Measurements from ENCODE around the gene KCNG2.

Gene KCNG2

DNA sequence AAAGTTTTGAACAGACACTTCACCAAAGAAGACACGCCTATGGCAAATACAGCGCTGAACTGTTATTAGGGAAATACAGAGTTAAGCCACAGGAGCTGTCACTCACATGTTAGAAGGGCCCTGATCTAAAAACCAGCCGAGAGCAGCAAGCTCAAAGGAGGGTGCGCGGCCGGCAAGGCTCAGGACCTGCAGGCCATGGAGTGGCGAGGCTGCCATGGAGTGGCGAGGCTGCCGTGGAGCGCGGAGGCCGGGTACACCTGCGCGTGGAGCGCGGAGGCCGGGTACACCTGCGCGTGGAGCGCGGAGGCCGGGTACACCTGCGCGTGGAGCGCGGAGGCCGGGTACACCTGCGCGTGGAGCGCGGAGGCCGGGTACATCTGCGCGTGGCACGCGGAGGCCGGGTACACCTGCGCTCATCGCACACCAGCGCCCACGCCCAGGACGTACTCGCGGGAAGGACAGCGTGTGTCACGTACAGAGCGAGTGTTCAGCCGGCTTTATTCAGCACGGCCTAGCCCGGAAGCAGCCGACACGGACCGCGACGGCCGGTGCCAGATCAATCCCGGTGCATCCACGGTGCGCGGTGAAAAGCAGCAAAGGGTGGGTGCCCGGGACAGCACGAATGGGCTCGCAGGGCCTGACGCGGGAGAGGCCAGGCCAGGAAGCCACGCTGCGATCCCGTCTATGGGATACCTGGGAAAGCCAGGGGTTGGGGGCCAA, 84.9 kb downstream of the KCNG2 start:
- Histone ChIP-seq H3K4me1 (ENCODE audit: control insufficient read depth, low read depth, low read length) (no peaks in the 10 kb centered on the region), H2BK120ac (ENCODE audit: low read depth, low read length) (no peak overlapping the region), H3K4me3 (ENCODE audit: low read length) (no peak overlapping the region), H2BK15ac (replicated peaks; ENCODE audit: low read depth) (no peak overlapping the region), H4K5ac (ENCODE audit: low read length) (no peak overlapping the region), H2BK5ac (ENCODE audit: low read length) (no peak overlapping the region), H4K8ac (ENCODE audit: low read depth, low read length) (no peak overlapping the region), H3K36me3 (ENCODE audit: control insufficient read depth, insufficient read depth, low read length) (no peaks in the 10 kb centered on the region), H3K4me2 (ENCODE audit: low read length) (no peak overlapping the region), H3K27ac (ENCODE audit: low read depth, low read length) (no peak overlapping the region), H2AK5ac (ENCODE audit: low read length) (no peak overlapping the region), H3K56ac (ENCODE audit: low read length) (no peak overlapping the region), H3K4ac (ENCODE audit: low read depth, low read length) (no peak overlapping the region), H3K27me3 (ENCODE audit: insufficient read depth, low read length, poor library complexity) (no peaks in the 10 kb centered on the region), H3K9ac (ENCODE audit: low read length) (no peak overlapping the region), H3K79me1 (ENCODE audit: low read length) (no peaks in the 10 kb centered on the region), H3K18ac (ENCODE audit: low read length) (no peak overlapping the region), H3K23ac (ENCODE audit: low read length) (no peak overlapping the region), H3K79me2 (ENCODE audit: control insufficient read depth, insufficient read depth, low read length) (no peaks in the 10 kb centered on the region)
- no peak for DNase-seq
- no CpG with 5 or more reads among the region's 68 CpGs for WGBS (ENCODE audit: extremely low coverage, insufficient coverage, low lambda C conversion rate)

- no peak for DNase-seq
- WGBS (ENCODE audit: extremely low coverage, insufficient coverage, low lambda C conversion rate), result no CpG with 5 or more reads among the region's 31 CpGs
These were observed 85.9 kb downstream of the KCNG2 start for GRCh38 chr18:79883461-79884293.

DNA sequence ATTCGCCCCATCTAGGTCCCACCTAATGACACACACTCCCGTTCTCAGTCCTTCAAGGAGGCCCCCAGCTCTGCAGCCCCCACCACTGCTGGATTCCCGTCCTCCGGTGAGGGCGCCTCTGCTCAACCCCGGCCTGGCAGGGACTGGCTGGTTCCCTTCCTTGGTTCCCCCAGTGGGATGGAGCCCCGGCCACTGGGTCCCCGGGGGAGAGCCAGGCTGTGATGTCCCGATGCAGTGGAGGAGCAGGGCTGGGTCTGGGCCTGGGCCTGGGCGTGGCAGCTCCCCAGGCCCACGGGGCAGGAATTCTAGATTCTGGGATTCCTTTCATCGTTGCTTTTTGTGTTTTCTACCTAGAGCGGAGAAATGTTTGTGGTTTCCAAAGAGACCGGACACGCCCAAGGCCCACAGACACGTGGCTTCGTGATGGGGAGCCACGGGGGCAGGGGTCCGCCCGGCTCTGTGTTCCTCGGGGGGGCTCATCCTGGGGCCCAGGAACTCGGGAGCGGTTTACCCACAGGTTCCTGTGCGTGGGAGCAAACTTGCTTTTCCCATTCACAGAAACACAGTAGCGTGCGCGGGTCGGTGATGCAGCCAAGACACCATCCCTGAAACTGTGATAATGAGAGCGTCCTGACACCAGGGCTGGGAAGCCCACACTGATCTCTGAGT, 86.7 kb downstream of the KCNG2 start:
- no peak overlapping the region for H3K4me2 ChIP-seq (ENCODE audit: low read length)
- no peak overlapping the region for H3K56ac ChIP-seq (ENCODE audit: low read length)
- H2AK5ac ChIP-seq (ENCODE audit: low read length), result no peak overlapping the region
- no peaks in the 10 kb centered on the region for H3K27me3 ChIP-seq (ENCODE audit: insufficient read depth, low read length, poor library complexity)
- H3K4me1 ChIP-seq (ENCODE audit: control insufficient read depth, low read depth, low read length), result no peaks in the 10 kb centered on the region
- no peak overlapping the region for H4K5ac ChIP-seq (ENCODE audit: low read length)
- no peak overlapping the region for H2BK120ac ChIP-seq (ENCODE audit: low read depth, low read length)
- H2BK5ac ChIP-seq (ENCODE audit: low read length), result no peak overlapping the region
- no peaks in the 10 kb centered on the region for H3K36me3 ChIP-seq (ENCODE audit: control insufficient read depth, insufficient read depth, low read length)
- H3K27ac ChIP-seq (ENCODE audit: low read depth, low read length), result no peak overlapping the region
- WGBS (ENCODE audit: extremely low coverage, insufficient coverage, low lambda C conversion rate), result no CpG with 5 or more reads among the region's 29 CpGs
- no peaks in the 10 kb centered on the region for H3K79me2 ChIP-seq (ENCODE audit: control insufficient read depth, insufficient read depth, low read length)
- no peak overlapping the region for H4K8ac ChIP-seq (ENCODE audit: low read depth, low read length)
- no peak overlapping the region for H3K4me3 ChIP-seq (ENCODE audit: low read length)
- H3K4ac ChIP-seq (ENCODE audit: low read depth, low read length), result no peak overlapping the region
- H3K18ac ChIP-seq (ENCODE audit: low read length), result no peak overlapping the region
- H2BK15ac ChIP-seq (replicated peaks; ENCODE audit: low read depth), result no peak overlapping the region
- no peak for DNase-seq
- H3K79me1 ChIP-seq (ENCODE audit: low read length), result no peaks in the 10 kb centered on the region
- no peak overlapping the region for H3K23ac ChIP-seq (ENCODE audit: low read length)
- H3K9ac ChIP-seq (ENCODE audit: low read length), result no peak overlapping the region

More at GRCh38 chr18:79883461-79884293, 85.9 kb downstream of the KCNG2 start:
- Histone ChIP-seq H3K4me2 (ENCODE audit: low read length) (no peak overlapping the region), H3K23ac (ENCODE audit: low read length) (no peak overlapping the region), H3K4ac (ENCODE audit: low read depth, low read length) (no peak overlapping the region), H3K36me3 (ENCODE audit: control insufficient read depth, insufficient read depth, low read length) (no peaks in the 10 kb centered on the region), H3K56ac (ENCODE audit: low read length) (no peak overlapping the region), H3K4me3 (ENCODE audit: low read length) (no peak overlapping the region), H3K18ac (ENCODE audit: low read length) (no peak overlapping the region), H2BK15ac (replicated peaks; ENCODE audit: low read depth) (no peak overlapping the region), H2BK120ac (ENCODE audit: low read depth, low read length) (no peak overlapping the region), H2BK5ac (ENCODE audit: low read length) (no peak overlapping the region), H2AK5ac (ENCODE audit: low read length) (no peak overlapping the region), H3K9ac (ENCODE audit: low read length) (no peak overlapping the region), H3K79me2 (ENCODE audit: control insufficient read depth, insufficient read depth, low read length) (no peaks in the 10 kb centered on the region), H4K8ac (ENCODE audit: low read depth, low read length) (no peak overlapping the region), H3K79me1 (ENCODE audit: low read length) (no peaks in the 10 kb centered on the region), H3K27ac (ENCODE audit: low read depth, low read length) (no peak overlapping the region), H3K27me3 (ENCODE audit: insufficient read depth, low read length, poor library complexity) (no peaks in the 10 kb centered on the region), H4K5ac (ENCODE audit: low read length) (no peak overlapping the region), H3K4me1 (ENCODE audit: control insufficient read depth, low read depth, low read length) (no peaks in the 10 kb centered on the region)

GRCh38 chr18:79884963-79885728, 87.4 kb downstream of the KCNG2 start:
- Histone ChIP-seq H2BK5ac (ENCODE audit: low read length) (no peak overlapping the region), H2BK120ac (ENCODE audit: low read depth, low read length) (no peak overlapping the region), H3K27ac (ENCODE audit: low read depth, low read length) (no peak overlapping the region), H3K36me3 (ENCODE audit: control insufficient read depth, insufficient read depth, low read length) (no peaks in the 10 kb centered on the region), H3K4me3 (ENCODE audit: low read length) (no peak overlapping the region), H3K4ac (ENCODE audit: low read depth, low read length) (no peak overlapping the region), H3K9ac (ENCODE audit: low read length) (no peak overlapping the region), H2BK15ac (replicated peaks; ENCODE audit: low read depth) (no peak overlapping the region), H3K4me2 (ENCODE audit: low read length) (no peak overlapping the region), H3K56ac (ENCODE audit: low read length) (no peak overlapping the region), H3K18ac (ENCODE audit: low read length) (no peak overlapping the region), H3K23ac (ENCODE audit: low read length) (no peak overlapping the region), H3K27me3 (ENCODE audit: insufficient read depth, low read length, poor library complexity) (no peaks in the 10 kb centered on the region), H3K4me1 (ENCODE audit: control insufficient read depth, low read depth, low read length) (no peaks in the 10 kb centered on the region), H3K79me2 (ENCODE audit: control insufficient read depth, insufficient read depth, low read length) (no peaks in the 10 kb centered on the region), H2AK5ac (ENCODE audit: low read length) (no peak overlapping the region), H3K79me1 (ENCODE audit: low read length) (no peaks in the 10 kb centered on the region), H4K5ac (ENCODE audit: low read length) (no peak overlapping the region), H4K8ac (ENCODE audit: low read depth, low read length) (no peak overlapping the region)
- no peak for DNase-seq
- WGBS (ENCODE audit: extremely low coverage, insufficient coverage, low lambda C conversion rate), result no CpG with 5 or more reads among the region's 25 CpGs

GRCh38 chr18:79887181-79888000, 89.7 kb downstream of the KCNG2 start:
- WGBS (ENCODE audit: extremely low coverage, insufficient coverage, low lambda C conversion rate), result no CpG with 5 or more reads among the region's 30 CpGs
- no peak overlapping the region for H2BK5ac ChIP-seq (ENCODE audit: low read length)
- no peak overlapping the region for H4K5ac ChIP-seq (ENCODE audit: low read length)
- H3K4ac ChIP-seq (ENCODE audit: low read depth, low read length), result no peak overlapping the region
- H3K4me3 ChIP-seq (ENCODE audit: low read length), result no peak overlapping the region
- H3K56ac ChIP-seq (ENCODE audit: low read length), result no peak overlapping the region
- H3K9ac ChIP-seq (ENCODE audit: low read length), result no peak overlapping the region
- no peak for DNase-seq
- no peaks in the 10 kb centered on the region for H3K27me3 ChIP-seq (ENCODE audit: insufficient read depth, low read length, poor library complexity)
- no peak overlapping the region for H3K4me2 ChIP-seq (ENCODE audit: low read length)
- H2BK120ac ChIP-seq (ENCODE audit: low read depth, low read length), result no peak overlapping the region
- H3K18ac ChIP-seq (ENCODE audit: low read length), result no peak overlapping the region
- no peak overlapping the region for H2AK5ac ChIP-seq (ENCODE audit: low read length)
- H3K23ac ChIP-seq (ENCODE audit: low read length), result no peak overlapping the region
- H3K79me2 ChIP-seq (ENCODE audit: control insufficient read depth, insufficient read depth, low read length), result no peaks in the 10 kb centered on the region
- no peak overlapping the region for H3K27ac ChIP-seq (ENCODE audit: low read depth, low read length)
- H3K4me1 ChIP-seq (ENCODE audit: control insufficient read depth, low read depth, low read length), result no peaks in the 10 kb centered on the region
- no peak overlapping the region for H4K8ac ChIP-seq (ENCODE audit: low read depth, low read length)
- no peaks in the 10 kb centered on the region for H3K36me3 ChIP-seq (ENCODE audit: control insufficient read depth, insufficient read depth, low read length)
- H3K79me1 ChIP-seq (ENCODE audit: low read length), result no peaks in the 10 kb centered on the region
- no peak overlapping the region for H2BK15ac ChIP-seq (replicated peaks; ENCODE audit: low read depth)

Measured in mesendoderm (in vitro differentiated cells).